HG02623 (cell line): ENCODE data around the gene PRICKLE2.

ENCODE experiments used
- ATAC-seq: cut with Tn5 transposase; IDR thresholded peaks from one replicate; pipeline ENCODE4 v1.9.1; 2021; ENCODE audit warnings: moderate library complexity; ENCODE audit not compliant: unreplicated experiment

The PRICKLE2 gene

DNA sequence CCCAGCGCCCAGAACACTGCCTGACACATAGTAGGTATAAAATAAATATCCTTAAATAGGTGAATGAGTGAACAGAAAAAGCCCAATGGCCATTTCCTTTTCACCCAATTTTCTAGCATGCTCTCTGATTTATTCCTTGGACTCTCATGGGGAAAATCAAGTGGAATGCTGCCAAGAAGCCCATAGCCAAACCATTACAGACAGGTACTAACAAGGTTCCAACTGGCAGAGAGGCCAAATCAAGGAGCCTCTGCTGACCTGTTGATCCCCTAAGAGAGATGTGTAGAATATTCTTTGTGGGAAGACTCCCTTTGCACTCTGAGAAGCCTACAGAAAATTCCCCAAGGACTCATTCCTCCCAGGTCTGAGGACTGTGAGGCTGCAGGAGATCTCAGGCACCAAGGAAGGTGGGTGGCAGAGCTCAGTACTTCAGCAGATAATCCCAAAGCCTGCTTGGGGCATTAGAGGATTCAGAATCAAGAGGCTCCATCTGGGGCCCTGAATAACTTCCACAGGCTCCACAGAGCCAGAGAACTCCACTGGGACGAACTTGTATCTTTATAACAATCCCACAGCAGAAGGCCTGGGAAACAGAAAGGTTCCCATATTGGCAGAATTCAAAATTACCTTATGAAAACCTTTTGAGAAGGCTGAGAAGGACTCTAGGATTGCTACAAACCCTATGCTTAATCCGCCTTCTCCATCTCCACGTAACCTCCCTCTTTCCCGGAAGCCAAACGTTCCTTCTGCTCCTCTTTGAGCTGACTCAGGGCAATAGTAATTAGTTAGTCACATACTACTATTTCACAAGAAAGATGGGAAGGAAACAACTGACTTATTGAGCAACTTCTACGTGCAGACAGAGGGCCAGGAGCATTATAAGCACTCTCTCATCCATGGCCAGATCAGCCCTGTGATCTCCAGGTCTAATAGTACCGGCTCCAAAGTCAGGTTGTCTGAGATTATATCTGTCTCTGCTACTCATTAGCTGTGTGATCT lies 34.5 kb downstream of the PRICKLE2 start:
- ATAC-seq: no peak

DNA sequence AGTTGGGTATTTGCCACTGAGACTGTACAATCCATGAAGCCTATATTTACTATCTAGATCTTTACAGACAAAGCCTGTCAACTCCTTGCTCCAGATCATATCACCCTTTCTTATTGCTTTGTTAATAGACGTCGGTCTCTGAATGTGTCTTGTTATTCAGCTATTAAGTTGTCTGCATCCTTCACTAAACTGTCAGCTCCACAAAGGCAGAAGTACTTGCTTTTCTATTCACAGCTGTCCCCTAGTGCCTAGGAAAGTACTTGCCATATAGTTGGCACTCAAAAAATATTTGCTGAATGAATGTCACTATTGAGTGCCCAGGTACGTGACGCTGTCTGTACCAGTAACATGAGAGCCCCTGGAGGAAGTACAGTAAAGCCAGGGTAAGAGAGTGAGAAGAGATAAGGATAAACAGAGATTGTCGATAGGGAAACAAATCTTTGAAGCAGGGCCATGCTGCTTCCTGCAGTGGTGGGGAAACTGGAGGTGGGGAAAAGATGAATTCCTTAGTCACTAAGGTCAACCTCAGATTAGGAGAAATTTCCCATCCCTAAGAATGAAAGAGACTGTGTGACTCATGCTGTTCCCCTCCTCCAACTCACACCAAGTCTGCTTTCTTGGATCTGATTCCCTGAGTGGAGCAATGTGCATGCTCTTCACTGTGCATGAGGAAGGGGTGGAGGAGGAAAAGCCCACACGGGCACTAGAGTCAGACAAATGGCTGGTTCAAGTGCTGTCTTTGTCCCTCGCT lies 36.3 kb downstream of the PRICKLE2 start:
- no peak for ATAC-seq

DNA sequence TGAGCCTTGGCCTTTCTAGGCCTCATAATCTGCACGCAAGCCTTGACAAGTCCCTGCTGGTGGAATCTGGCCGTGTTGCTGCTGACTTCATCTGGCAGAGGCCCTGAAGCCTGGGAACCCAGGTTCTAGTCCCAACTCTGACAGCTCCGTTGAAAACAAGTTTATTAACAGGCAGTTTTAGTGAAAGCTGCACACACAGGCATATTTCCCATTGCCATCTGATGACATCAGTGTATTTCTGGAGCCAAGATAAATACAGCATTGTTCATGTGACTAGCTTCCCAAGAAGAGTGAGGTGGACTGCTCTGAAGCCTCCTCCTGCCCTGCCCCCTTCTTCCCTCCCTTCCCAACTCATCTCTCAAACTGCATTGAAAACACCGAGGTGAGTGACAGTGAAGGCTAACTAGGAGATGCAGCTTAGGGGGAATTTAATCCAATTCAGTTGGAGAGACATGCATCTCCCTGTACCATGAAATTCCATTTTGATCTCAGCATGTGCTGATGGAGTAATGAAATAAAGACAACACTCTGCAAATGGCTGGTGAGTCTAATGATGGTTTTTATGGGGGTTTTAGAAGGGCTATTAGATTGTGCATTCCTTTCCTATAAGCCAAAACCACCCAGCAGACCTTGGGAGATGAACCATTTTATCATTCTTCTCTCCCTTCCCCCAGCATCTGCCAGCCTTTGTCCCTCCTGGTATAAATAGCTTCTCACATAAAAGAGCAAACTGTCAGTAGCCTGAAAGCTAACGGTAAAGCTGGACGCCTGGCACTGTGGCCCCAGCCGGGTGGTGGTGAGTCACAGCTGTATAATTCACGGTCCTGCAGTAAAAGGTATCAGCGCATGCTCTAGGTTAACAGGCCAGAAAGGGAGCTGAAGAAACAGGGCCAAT lies 38.0 kb downstream of the PRICKLE2 start:
- no peak for ATAC-seq

DNA sequence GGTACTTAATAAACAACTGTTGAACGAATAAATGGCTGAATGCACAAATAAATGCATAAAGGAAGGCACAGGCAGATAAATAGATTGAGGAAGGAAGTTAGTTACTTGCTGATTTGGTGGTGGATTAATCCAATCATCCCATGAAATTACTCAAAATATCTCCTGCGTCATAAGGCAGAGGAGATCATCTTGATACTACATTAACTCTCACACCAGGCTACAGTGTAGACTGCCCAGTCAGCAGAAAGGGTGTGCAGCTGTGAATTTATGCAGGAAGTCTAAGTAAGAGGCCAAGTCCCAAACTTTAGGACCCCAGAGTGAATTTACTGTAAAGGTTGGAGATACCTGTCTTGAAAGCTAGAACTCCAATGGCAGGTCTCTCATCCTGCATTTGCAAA lies 38.6 kb downstream of the PRICKLE2 start:
- no peak for ATAC-seq

DNA sequence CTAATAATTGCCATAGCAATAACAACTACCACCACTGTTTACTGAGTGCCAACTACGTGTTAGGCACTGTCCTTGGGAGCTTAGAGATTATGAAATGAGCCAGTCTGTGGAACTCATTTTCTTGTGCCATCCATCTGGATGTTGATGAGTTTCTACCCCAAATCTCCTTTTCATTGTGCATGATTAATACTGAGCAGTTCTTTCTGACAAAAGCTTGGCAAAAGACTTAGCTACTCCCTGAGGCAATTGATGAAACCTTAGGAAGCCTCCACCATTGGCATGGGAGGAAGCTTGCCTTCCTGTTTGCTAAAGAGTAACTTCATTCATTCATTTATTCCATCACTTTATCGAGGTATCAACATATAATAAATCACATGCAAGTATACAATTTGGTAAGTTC lies 39.8 kb downstream of the PRICKLE2 start:
- ATAC-seq: no peak

DNA sequence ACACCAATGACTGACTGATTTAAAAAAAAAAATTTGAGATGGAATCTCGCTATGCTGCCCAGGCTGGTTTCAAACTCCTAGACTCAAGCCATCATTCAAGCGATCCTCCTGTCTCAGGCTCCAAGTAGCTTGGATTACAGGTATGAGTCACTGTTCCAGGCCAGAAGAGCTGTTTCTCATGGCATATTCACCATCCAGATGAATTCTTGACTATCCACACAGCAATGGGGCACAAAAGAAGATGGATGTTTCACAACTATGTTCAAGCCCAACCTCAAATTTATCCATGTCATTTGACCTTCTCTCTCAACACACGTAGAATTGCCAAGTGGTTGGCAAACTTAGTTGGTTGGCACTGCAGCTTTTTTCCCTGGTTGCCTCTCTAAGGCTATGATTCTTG lies 40.6 kb downstream of the PRICKLE2 start:
- no peak for ATAC-seq

DNA sequence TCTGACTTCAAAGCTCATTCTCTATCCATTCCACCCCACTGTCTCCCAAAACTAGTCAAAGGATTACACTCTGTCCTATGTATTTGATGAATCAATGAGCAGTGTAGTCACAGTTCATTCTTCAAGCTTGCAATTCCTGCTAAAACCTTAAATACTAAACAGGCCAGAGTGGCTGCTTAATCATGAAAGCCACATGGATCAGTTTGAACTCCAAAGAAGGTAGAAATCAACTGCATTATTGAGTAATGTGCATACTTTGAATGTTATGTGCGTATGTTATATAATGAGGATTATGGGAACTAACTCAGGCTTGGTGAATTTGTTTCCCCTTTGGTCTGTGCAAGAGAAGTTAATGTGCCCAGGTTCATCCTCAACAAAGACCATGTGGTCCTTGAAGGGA lies 45.4 kb downstream of the PRICKLE2 start:
- ATAC-seq: no peak

DNA sequence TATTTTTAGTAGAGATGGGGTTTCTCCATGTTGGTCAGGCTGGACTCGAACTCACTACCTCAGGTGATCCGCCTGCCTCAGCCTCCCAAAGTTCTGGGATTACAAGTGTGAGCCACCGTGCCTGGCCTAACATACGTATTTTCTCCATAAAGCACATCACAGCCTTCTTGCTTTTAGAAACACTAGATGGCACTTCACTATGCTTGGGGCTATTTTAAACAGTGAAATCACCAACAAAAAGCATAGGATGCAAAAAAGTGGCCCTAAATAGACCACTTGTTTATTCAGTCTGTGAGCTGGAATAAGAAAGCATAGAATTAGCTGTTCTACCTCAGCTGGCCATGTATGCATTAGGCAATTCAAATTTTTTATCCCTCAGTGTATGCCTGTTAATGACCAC lies 46.0 kb downstream of the PRICKLE2 start:
- ATAC-seq: no peak

DNA sequence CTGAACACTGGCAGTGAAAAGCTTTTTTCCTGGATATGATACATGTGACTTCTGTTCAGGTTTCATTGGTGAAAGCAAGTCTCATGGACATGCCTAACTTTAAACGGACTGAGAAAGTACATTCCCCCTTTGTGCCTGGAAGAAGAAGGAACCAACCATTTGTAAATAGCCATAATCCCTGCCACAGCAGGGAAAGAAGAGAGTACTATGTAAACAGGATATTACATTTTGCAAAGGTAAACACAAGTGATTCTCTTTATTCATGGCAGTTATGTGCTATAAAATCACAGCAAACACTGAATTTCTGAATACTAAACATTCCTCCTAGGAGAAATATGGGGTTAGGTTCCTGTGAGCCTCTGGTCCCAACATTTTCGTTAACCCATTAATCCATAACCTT lies 46.8 kb downstream of the PRICKLE2 start:
- ATAC-seq: no peak

DNA sequence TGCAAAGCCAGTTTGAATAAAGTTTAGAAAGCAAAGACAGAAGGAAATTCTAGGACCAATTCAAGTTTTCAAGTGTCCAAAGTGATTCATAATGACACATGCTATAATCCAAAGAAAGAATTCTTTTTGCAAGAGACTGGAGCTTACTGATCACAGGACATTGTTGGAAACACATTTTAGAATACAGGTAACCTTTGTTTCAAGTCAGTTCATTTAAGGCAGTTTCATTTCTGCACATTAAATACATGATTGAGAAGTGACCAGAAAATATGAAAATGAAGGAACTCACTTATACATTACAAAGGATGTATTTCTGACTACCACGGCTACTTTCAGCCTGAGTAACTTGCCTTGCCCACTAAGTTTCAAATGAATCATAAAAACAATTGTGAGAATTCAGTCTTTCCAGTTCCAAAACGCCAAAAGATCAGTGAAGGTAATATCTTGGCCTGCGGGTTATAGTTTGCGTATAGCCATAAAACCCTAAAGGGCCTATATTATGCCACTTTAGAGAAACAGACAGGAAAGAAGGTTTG lies 48.7 kb downstream of the PRICKLE2 start:
- ATAC-seq: no peak

DNA sequence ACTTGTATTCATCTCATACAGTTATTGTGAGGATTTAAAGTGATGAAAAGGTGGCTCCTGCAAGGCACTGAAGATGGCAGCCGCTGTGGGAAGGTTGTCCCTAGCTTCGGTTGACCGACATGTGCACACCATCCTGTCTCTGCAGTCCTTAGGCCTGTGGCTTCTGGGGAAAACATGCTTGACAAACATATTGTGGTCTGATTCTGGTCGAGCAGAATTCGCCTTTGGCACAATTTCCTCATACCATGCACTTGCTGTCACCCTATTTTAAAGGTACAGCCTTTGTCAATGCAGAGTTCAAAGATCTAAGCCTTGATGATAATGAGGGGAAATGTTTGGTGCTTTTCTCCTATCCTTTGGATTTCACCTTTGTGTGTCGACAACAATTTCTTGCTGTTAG lies 50.9 kb downstream of the PRICKLE2 start:
- ATAC-seq: no peak

DNA sequence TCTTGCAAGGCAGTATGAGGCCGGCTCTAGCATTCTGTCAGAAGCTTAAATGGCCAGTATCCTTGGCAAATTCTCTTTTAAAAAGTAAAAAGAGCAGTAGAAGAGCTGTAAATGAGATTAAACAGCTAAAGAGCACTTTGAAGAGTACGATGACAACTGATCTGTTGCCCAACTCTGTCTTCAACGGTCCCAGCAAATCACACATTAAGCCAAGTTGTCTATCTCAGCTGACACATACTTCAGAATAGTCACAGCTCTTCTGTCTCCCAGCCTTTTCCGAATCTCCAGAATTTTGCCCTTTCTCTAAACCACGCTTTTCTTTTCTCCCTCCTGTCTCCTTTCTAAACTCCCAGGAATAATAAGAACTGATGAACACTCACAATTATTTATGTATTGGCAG lies 51.7 kb downstream of the PRICKLE2 start:
- no peak for ATAC-seq

DNA sequence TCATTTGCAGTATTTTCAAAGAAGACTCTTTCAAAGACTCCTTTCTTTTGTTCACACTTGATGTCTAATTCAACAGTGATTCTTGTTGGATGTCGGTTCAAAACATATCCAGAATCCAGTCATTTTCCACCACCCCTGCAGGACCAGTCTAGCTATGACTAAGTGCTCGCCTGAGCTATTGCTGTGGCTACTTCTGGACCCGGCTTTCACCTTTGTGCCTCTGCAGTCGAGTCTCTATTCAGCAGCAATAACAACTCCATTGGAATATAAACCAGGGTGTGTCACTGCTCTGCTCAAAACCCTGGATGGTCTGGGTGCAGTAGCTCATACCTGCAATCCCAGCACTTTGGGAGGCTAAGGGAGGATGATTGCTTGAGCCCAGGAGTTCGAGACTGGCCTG lies 55.0 kb downstream of the PRICKLE2 start:
- no peak for ATAC-seq

DNA sequence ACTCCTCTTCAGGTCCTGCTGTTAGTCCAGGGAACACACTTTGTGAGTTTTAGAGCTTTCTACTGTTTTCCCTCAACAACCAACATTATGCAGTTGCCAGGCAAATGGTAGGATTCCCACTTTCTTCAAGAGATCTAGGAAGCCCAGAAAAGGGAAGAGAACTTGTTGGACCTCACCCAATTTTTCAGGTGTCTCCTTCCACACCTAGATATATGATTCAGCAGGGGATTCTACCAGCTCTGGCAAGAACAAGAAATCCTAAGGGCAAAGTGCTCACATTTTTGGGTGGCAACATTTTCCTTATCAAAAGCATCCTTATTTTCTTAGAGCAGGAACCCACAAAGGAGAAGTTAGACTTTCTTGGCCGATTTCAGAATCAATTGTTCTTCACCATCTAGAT lies 57.4 kb downstream of the PRICKLE2 start:
- ATAC-seq: no peak

DNA sequence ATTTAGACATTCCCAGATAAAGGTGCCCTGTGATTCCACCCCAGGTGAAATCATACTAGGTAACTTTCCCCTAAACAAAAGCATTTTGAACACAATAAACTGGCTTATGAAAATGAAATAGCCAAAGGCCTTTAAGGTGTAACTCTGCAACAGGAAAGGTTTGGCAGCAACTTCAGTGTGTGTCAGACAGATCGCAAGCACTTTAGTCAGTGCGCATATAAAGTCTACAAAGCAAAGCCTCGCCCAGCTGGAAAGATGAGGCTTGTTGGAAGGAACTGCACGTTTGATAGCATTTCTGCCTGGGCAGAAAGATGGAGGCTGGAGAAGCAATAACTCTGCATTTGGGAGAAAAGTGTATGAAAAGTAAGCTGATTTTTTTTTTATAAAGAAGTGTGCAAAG lies 57.9 kb downstream of the PRICKLE2 start:
- ATAC-seq: no peak

DNA sequence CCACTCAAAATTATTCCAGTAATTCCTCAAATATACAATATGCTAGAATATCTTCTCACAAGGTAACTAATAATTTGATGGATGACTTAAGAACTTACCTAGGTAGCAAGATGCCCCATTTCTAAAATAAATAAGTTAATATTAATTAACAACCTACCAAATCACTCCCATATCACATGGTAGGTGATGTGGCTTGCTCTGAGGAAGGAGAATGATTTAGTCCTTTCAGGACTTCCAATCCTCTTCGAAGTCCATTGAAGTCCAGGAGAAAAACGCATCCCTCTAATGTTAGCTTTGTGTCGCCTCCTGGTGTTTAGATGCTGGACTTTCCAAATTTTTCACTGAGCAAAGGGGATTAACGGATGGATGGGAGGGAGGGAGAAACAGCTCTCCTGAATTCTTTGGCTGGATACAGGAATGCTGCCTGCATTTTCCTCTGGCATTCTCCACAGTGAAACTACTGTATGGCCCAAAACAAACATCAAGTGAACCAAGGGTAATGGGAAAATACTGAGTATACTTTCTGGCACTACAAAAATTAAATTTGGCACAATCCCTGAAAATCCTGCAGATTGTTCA lies 58.6 kb downstream of the PRICKLE2 start:
- ATAC-seq: no peak

DNA sequence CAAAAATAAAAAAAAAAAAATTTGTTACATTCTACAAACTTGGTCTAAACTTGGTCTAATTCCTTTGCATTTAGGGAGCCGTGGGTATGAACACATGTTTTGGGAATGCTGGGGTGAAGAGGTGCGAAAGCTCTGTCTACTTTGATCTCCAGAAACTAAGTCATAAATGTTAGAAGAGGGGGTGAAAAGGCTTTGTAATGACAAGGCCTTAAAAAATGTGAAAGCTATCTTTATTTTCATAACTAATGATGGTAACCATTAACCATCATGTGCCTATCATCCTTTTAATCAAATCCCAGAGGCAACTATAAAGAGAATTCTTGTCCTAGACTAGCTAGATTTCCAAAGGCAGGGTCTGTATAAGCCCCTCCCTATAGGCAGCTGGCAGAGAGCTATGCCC lies 60.9 kb downstream of the PRICKLE2 start:
- no peak for ATAC-seq

DNA sequence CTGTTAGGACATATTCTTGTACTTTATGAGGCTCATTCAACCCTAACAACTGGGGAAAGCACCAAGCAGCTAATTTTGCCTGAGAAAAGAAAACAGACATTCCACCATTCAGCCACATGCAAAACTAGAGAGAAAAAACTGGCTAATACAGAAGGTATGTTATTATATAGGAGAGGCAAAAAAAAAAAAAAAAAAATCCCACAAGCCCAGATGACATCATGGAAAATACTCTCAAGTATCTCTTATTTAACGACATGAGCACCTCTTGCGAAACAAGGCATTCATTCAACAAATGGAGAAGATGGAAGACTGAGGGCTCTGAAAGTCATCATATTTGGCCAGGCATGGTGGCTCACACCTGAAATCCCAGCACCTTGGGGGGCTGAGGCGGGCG lies 61.5 kb downstream of the PRICKLE2 start:
- no peak for ATAC-seq

DNA sequence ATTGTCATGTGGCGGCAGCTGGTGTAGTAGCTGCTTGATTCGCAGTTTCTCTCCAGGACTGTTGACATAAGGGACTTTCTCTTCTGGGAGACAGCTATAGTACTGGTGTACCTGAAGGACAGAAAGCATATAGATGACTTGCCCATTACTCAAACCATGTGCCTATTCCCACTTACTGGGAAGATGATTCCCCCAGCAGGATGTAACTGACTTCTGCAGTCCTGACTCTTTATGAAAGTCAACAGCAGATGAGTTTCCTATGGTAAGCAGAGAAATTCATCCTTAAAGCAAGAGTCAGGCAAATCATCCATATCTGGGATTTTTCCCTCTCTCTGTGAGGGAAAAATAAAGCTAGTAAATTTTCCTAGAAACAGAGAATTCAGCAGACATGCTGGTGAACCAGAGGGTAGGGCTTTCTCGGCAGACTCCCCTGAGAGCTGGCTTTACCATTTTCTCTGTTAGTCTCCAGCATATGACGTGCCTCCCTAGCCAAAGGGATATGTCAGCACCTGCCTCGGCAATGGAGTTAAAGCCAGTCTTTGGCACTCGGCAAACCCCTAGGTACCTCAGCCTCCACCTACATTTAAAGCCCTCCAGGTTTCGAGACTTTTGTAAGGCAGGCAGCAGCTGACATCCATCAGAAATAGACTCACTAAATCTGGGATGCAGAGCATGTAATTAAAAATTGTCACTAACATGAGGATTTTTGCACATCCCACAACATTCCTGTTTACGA lies 62.1 kb downstream of the PRICKLE2 start:
- ATAC-seq: no peak

DNA sequence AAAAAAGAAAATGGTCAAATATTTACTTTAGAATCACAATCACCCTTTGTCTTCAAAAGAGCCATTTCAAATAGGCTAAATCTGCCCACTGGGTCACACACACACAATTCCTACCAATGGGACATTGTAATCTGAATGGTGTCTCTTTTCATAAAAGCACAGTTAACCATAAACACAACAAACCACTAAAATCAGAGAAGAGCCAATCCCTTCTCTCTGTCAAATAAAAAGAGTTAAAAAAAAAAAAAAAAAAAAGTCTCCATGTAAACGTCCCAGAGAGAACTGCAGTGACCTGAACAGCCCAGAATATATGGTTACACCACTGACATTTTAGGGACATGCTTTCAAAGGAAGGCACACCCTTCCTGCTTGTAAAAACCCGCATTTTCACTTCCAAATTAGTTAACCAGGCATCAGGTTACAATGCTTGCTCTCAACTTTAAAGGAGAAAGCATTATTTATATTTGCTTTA lies 63.7 kb downstream of the PRICKLE2 start:
- no peak for ATAC-seq
